GM20431 (cell line): ENCODE results near the gene MIGA2.
"Not testable (repeated sequence)": the region's sequence is repeated elsewhere in the genome, so short reads cannot be mapped to it uniquely, and the experiment has no call there.

ENCODE experiments used
- in situ Hi-C: fragments of 300-500 bp; cut with MseI, MboI; formaldehyde crosslinking; loops from one replicate; pipeline ENCODE4 v1.15.0; 2020; ENCODE audit warnings: low sequenced_read_pairs; ENCODE audit not compliant: unreplicated experiment

The MIGA2 gene, protein sequence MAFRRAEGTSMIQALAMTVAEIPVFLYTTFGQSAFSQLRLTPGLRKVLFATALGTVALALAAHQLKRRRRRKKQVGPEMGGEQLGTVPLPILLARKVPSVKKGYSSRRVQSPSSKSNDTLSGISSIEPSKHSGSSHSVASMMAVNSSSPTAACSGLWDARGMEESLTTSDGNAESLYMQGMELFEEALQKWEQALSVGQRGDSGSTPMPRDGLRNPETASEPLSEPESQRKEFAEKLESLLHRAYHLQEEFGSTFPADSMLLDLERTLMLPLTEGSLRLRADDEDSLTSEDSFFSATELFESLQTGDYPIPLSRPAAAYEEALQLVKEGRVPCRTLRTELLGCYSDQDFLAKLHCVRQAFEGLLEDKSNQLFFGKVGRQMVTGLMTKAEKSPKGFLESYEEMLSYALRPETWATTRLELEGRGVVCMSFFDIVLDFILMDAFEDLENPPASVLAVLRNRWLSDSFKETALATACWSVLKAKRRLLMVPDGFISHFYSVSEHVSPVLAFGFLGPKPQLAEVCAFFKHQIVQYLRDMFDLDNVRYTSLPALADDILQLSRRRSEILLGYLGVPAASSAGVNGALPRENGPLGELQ

DNA sequence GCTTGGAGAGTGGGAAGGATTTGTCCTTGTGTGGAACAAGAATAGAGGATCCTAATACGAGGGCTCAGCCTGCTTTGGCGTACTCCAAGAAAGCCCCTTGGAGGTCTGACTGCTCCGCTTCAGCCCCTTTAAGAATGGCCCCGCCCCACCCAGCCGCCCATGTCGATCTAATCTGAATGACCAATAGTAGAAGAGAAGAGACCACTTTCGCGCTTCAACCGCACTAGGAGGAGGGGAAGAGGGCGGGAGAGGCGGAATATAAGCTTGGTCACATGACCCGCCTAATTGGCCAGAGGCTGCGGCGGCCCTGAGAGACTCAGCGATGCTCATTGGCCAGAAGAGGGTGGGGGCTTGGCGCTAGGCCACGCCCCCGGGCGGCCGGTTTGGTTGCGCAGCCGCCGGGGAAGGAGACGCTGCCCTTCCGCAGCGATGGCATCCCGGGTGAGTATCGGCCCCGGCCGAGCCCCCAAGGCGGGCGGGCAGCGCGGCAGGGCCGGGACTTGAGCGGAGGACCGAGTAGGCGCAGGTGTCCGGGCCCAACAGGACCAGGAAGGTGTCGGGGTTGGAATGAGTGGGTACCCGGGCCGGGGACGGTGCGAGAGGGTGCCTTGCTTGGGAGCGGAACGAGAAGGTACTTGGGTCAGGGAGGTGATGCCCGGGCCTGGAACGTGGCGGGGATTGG lies at the start of gene MIGA2:
TSS of gene MIGA2 (plus strand) at position 386 of the 682 bp plus-strand sequence. CDS start 3,969 bp downstream, outside the sequence.
- in situ Hi-C loops: no loop called here

DNA sequence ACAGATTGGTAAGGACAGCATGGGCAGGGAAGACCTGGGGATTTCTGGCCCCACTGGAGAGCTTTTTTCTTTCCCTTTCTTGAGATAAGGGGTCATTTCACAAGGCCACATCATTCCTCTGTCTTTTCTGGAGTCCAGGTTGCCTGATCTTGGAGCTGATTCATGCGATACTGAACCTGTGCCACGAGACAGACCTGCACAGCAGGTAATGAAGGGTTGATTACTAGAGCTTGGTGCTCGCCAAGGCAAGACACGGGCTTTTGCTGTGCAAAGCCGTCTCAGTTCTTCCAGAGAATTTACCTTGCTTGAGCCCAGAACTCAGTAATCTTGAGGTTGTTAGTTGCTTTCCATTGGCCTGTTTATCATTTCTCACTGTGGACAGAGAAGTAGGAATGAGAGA lies 49.8 kb upstream of the MIGA2 start:
- in situ Hi-C loops: no loop called here

DNA sequence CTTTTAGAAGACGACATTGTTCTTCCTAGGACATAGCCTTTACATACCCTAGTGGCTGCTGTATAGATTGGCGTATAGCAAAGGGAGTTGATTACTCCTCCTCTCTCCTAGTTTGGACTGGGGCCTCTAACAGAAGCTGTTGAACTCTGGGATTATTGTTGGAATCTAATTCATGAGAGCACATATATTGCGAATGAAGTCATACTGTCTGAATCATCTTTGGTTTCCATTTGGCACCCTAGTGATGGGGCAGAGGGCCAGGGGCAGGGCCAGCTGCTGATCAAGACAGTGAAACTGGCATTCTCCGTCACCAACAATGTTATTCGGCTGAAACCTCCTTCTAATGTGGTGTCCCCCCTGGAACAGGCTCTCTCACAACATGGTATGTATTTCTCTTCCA lies 48.6 kb upstream of the MIGA2 start:
- in situ Hi-C loops: no loop called here

DNA sequence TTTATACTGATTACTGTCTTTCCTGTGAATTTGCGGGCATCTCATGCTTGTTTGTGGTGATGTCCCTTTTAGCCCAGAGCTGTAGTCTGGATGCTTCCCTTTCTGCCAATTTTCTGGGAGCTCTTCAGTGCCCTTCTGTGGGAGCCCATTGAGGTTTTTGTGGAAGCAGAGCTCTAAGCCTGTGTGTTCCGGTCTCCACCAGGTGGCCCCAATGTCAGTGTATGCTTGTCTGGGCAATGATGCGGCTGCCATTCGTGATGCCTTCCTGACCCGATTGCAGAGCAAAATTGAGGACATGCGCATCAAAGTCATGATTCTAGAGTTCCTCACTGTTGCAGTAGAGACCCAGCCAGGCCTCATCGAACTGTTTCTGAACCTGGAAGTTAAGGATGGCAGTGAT lies 43.4 kb upstream of the MIGA2 start:
- in situ Hi-C loops: no loop called here

DNA sequence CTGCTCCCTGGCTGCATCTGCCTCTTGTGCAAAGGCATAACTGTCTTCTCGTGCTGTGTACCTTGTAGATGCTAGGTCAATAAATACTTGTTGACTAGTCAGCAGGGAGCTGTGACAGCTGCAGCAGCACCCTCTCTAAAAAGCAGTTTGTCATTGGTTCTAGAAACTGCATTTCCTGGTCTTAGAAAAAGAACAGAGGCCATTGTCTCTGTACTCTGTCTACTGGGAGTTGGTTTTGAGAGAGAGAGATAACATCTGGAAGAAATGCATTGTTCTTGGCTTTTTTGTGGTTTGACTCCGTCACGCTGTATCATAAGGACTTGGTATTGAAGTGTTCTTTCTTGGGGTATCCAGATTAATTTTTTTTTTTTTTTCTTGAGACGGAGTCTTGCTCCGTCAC lies 40.6 kb upstream of the MIGA2 start:
- in situ Hi-C loops: no loop called here

DNA sequence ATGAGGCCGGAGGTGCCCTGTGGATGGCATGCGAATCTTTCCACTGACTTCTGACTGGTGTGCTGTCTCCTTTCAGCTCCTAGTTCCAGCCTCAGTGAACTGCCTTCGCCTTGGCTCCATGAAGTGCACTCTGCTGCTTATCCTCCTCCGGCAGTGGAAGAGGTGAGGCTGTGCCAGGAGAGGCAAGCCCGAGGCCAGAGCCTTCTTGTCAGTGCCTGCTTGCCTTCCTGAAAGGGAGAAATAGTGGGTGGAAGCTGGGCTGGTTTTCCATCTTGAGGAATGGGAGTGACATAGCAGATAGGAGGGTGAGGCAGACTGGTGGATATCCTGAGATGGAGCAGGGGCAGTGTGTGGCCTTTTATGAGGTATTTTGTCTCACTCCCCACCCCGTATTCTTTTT lies 38.0 kb upstream of the MIGA2 start:
- in situ Hi-C loops: no loop called here

DNA sequence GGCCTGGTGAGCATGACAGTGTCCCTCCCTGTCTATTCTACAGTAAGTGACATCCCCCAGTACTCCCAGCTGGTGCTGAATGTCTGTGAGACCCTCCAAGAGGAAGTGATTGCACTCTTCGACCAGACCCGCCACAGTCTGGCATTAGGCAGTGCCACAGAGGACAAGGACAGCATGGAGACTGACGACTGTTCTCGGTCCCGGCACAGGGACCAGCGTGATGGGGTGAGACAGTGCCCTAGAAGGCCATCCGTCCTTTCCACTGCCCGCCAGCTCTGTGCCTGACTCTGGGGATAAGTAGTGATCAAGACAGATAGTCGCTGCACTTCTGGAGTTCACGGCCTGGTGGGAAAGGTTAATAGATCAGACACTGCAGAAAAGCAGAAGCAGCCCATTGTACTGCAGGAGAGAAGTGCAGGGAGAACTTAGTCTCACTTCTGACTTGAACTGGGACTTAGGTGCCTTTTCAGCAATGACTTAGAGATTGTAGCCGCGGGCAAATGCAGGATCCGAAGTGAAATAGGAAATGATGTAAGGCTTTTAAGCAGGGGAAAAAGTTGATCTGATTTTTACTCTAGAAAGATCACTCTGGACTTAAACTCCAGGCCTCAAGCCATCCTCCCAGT lies 36.7 kb upstream of the MIGA2 start:
- in situ Hi-C loops: no loop called here

DNA sequence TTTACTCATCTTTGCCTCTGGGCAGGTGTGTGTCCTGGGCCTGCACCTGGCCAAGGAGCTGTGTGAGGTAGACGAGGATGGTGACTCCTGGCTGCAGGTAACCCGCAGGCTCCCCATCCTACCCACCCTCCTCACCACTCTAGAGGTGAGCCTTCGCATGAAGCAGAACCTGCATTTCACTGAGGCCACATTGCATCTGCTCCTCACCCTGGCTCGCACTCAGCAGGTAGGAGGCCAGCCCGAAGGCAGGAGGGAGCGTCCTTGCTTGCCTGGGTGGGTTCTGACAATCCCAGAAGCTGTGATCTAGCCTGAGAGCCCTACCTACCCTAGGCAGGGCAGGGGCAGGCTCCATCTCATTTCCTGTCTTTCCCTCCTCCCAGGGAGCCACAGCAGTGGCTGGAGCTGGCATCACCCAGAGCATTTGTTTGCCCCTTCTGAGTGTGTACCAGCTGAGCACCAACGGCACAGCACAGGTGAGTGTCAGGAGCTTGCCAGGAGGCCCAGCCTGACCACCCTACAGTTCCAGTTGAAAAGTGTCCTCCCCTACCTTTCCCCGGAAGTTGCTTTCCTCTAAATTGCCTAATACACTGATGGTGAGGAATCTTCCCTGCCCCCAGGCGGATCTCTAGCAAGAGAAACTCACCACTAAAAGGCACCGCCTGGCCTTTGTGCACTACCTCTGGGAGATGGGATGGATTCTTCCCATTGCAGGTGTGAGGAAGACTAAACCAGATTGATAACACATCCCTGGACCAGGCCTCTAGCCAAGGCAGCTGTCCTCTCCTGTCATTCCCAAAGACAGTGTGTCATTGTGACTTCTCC lies 34.7 kb upstream of the MIGA2 start:
- in situ Hi-C loops: no loop called here

DNA sequence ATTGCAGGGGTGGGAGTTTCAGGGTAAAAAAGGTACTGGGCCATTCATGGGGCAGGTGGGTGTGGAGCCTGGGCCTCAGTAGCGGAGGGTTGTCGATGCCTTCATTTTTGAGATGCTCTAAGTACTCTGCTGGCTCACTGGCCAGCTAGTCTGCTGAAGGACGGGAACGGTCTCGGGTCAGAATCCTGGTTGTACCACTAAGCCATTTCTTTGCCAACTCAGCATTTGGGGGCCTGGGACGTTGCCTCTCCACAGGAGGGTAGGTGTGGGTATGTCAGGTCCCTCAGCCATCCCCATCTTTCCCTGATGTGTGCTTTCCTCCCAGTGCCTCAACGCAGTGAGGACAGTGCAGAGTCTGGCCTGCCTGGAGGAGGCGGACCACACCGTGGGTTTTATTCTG lies 33.4 kb upstream of the MIGA2 start:
- in situ Hi-C loops: no loop called here

DNA sequence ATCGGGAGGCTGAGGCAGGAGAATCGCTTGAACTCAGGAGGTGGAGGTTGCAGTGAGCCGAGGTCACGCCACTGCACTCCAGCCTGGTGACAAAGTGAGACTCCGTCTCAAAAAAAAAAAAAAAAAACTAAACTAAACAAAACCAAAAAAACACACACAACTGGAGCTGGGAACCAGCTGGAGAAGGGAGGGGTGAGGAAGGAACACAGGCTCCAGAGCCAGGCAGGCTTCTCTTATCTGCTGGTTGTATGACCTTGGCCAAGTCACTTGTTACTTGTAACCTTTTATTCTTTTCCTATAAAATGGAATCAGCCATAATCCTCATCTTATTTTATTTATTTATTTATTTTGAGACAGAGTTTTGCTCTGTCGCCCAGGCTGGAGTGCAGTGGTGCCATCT lies 32.3 kb upstream of the MIGA2 start:
- in situ Hi-C loops: not testable (repeated sequence)

DNA sequence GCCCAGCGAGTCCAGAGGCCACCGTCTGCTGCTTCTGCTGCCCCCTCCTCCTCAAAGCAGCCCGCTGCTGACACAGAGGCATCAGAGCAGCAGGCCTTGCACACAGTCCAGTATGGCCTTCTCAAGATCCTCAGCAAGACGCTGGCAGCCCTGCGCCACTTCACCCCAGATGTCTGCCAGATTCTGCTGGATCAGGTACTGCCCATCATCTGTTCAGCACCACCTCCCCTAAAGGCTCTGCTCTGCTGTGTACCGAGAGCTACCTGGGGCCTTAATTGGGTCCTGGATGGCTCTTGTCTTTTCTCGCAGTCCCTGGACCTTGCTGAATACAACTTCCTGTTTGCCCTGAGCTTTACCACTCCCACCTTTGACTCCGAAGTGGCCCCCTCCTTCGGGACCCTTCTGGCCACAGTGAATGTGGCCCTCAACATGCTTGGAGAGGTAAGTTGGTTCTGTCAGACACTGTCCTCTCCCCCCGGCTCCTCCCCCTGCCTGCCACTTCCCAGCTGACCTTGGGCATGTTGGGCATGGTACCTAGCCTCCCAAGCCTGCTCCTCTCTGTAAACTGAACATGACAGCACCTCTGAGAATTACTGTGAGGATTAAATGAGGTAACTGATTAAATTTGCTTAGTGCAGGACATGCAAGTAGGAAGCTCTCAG lies 31.0 kb upstream of the MIGA2 start:
- in situ Hi-C loops: no loop called here

DNA sequence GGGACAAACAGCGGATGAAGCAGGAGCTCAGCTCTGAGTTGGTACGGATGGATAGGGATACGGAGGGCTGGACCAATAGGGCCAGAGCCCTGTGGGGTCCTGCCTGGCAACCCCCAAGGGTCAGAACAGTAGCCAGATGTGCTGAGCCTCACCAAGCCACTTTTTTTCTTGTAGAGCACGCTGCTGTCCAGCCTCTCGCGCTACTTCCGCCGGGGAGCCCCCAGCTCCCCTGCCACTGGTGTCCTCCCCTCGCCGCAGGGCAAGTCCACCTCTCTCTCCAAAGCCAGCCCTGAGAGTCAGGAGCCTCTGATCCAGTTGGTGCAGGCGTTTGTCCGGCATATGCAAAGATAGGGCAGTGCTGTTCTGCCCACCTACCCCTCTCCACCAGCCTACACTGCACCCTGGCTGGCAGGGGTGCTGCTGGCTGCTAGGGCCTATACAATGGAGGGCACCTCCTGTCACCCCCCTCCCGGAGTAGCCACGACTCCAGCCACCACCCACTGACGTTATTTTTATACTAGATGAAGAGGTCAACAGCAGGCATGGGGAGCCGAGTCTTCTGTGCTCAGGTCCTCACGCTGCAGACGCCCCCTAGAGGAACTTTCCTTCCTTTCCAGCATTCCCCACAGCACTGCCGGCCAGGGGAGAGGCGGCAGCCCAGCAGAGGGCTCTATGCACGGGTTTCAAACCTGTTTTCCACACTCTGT lies 29.9 kb upstream of the MIGA2 start:
- in situ Hi-C loops: no loop called here

DNA sequence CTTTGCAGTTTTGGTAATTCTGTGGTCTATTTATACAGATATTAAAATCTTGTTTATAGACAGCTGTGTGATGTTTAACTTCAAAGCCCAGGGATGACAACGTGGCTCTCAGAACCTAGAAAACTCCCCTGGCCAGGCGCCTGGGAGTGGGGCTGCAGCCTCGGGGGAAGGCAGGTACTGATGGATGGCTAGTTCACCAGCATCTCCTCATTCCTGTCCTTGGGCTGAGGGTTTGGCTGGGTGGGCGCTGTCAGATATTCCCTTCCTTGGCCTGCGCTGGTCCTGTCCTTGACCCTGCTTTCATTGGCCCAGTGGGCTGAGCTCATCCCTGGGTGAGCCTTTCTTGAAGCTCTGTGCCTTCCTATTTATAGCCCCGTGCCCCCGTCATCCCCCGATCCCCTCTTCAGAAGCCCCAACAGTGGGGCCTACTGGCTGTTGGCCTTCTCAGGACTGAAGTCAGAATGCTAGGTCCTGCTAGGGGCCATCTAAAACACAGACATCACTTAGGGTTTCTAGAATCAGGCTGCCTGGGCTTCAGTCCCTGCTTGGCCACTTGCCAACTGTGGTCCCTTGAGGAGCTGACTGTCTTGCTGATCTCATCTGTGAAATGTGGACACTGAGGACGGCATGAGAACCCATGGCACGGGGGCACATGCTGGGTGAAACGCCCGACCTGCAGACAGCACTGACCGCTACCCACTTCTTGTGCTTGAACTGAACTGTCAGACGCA lies 29.2 kb upstream of the MIGA2 start:
- in situ Hi-C loops: no loop called here

DNA sequence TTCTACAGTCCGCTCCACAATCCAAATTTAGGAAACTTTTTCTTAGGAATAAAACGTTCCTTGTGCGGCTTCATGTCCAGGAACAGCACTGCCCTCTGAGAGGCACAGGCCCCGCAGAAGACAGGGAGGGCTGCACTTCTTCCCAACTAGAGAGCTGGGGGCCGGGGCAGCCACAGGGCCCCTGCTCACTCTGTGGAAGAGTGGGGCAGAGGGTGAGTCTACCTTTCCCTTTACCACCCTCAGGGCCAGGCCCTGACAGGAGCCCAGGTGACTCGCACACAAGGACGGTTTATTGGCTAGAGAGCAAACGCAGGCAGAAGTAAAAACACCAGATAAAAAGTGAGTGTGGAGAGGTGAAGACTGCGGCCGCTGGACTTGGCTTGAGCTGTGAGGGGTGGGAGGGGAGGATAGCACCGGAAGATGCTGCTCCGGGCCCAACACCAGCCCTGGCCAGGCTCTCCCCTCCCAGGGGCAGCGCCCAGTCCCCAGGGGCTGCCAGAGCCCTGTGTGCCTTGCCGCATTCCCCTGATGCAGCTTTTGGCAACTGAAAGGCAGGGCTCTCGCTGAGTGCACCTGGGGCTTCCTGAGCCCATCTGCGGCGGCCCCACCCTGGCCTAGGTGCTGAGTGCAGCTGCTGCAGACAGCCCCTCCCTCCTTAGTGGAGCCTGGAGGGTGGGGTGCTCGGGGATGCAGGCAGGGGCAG lies 28.5 kb upstream of the MIGA2 start:
- in situ Hi-C loops: no loop called here

DNA sequence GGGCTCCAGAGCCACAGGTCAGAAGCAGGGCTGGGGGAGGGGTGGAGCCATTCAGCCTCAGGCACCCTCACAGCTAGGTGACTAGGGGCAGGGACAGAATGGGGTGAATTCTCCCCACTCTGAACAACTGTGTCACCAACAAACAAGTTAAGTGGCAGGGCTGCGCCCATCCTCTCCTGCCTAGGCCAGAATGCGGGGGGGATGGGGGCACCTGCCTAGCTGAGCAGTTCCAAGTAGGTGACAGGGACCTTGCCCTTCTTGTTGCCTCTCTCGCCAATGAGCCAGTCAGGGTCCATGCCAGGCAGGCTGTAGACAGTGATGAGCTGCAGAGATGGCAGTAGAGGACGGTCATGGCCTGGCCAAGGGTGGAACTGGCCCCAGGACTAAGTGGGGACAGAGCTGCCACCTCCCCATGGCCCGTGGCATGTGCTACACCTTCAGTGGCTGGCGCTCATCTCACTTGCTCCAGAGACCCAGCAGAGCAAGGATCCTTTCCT lies 27.9 kb upstream of the MIGA2 start:
- in situ Hi-C loops: no loop called here

DNA sequence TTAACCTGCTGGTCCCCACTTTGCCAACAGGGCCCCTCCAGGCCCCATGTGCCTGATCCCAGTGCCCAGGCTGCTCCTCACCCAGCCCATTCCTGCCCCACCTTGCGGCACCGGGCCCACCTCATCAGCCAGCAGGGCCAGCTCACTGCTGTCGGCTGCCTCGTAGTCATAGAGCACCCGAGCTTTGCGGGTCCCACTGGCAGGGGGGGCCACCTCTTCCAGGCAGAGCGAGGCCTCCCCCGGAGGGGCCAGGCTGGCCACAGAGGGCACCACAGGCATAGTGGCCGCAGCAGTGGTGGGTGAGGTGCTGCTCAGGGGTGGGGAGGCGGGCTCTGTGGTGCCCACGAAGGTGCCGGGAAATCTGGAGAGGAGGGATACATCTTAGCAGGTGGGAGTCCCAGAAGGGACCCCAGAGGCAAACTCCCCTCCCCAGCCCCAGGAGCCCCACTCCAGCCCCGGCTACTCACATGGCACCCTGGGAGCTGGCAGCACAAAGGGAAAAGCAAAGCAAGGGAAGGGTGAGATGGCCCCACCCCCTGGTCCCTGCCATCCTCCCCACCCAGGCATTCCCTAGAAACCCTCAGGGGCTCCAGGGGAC lies 27.3 kb upstream of the MIGA2 start:
- in situ Hi-C loops: no loop called here

DNA sequence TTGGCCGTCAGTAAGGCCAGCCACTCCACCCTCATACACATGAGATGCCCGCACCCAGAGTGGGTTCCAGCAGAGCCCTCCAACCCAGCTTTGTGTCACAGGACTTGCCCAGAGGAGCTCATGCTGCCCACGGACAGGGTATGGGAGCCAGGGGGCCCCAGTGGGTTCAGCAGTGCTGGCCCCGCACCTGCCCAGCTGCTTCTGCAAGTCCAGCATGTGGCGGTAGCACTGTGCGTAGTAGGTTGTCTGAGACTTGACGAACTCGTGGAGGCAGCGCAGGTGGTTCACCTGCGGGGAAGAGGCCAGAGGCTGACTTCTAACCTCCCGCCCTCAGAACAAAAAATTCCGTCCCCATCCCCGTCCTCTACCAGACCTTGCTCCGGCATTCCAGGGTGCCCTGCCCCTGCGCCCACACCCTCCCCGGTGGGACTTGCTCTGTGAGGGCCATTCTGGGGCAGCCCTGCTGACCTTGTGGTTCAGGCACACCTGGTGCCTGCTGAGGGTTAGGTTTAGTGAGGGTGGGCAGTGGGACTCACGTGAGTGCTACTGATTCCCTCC lies 26.8 kb upstream of the MIGA2 start:
- in situ Hi-C loops: no loop called here
